Prostate gland (tissue), 2 donors: Measurements from ENCODE around the gene PAX8. TPM values are rescaled to one million over a fixed set of nuclear protein-coding genes. Genes with fewer than 3 reads are reported as not detected.

Experiments used
- DNase-seq: peaks from one replicate; pipeline ENCODE4 v3.0.0-alpha.2; 2019; ENCODE audit warnings: low spot score
- H3K27ac ChIP-seq, 2 donors: fragments of 200-600 bp; sonication (generic); 2 replicates each; pipeline ENCODE4 v1.5.1; 2017 to 2019
- H3K27me3 ChIP-seq: fragments of 200-600 bp; sonication (generic); replicated peaks from 2 replicates; pipeline ENCODE4 v1.5.1; 2019; ENCODE audit not compliant: insufficient read depth
- H3K36me3 ChIP-seq, 2 donors: fragments of 200-600 bp; sonication (generic); 1 replicate in 1 of 2; 2 replicates in 1 of 2; pipeline versions ENCODE4 v1.5.1 to v1.8.1; 2017 to 2019
- H3K4me1 ChIP-seq: fragments of 200-600 bp; sonication (generic); replicated peaks from 2 replicates; pipeline ENCODE4 v1.5.1; 2019
- H3K4me3 ChIP-seq, 2 donors: fragments of 200-600 bp; sonication (generic); 2 replicates each; pipeline ENCODE4 v1.5.1; 2017 to 2019
- H3K9me3 ChIP-seq: fragments of 200-600 bp; sonication (generic); 2 replicates; pipeline ENCODE4 v1.5.1; 2017
- CTCF ChIP-seq, 4 experiments: fragments of 200-600 bp in 2 of 4; fragments of 450-650 bp in 2 of 4; sonication (generic) in 2 of 4; IDR thresholded peaks; 1 replicate in 3 of 4; 2 replicates in 1 of 4; pipeline ENCODE4 v1.5.1; 2016 to 2019; ENCODE audit warnings: antibody characterized with exemption in 4 of 4, mild to moderate bottlenecking in 2 of 4, moderate library complexity in 2 of 4
- POLR2A ChIP-seq: fragments of 450-650 bp; IDR thresholded peaks from one replicate; pipeline ENCODE4 v1.6.1; 2016; ENCODE audit warnings: antibody characterized with exemption, mild to moderate bottlenecking
- POLR2AphosphoS5 ChIP-seq: sonication (generic); formaldehyde crosslinking; IDR thresholded peaks from one replicate; pipeline ENCODE4 v1.6.1; 2017; ENCODE audit warnings: antibody characterized with exemption
- WGBS: methylation state at CpG from one replicate; pipeline ENCODE4 v1.1.5; 2018; 5-methylcytosine and 5-hydroxymethylcytosine counted together
- intact Hi-C: fragments of 100-400 bp; cut with DNase I; formaldehyde crosslinking; loops from one replicate; pipeline ENCODE4 v1.14.2; 2022
- total RNA-seq, 2 donors: library from RNA; depleted of rRNA; stranded (reverse); fragments of >200 nt; gene quantifications; one replicate each; pipeline ENCODE4 v1.1.0, GENCODE V29; 2016

Gene PAX8
- total RNA-seq, 2 donors from 2014 or later, result 1.0 to 3.8 TPM

- Histone ChIP-seq H3K36me3 (no peaks in the 10 kb centered on the region), H3K27ac (no peak overlapping the region), H3K9me3 (no peaks in the 10 kb centered on the region), H3K4me1 (no peaks in the 10 kb centered on the region), H3K4me3 (no peak overlapping the region), H3K27me3 (no peaks in the 10 kb centered on the region)
- DNase-seq, result no peak
- intact Hi-C loops, result no loop called here
- 96% methylated on average over 3 of the region's 3 CpGs for WGBS
- no peak for TF ChIP-seq POLR2A
- TF ChIP-seq POLR2AphosphoS5, result no peak
- no peak for TF ChIP-seq CTCF (IDR thresholded peaks at IDR 0.05)
Observed at GRCh38 chr2:113169586-113169985, 109.1 kb downstream of the PAX8 start.

DNA sequence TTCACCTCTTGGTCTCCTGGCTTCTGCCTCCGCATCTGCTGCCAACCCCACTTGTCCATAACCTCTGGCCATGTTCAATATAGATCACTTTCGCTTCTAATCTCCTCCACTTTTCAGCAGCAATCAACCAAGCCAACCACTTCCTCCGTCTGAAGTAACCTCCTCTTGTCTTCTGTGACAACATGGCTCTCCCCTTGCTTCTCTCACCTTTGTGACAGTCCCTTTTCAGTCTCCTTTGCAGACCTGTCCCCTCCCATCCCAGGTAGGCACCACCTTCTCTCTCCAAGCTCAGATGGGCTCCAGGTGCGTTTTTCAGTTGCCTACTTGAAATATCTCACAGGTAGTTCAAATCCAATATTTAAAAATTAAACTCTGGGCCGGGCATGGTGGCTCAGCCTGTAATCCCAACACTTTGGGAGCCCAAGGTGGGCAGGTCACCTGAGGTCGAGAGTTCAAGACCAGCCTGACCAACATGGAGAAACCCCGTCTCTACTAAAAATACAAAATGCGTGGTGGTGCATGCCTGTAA, 109.7 kb downstream of the PAX8 start:
- TF ChIP-seq POLR2A (no peak), CTCF (IDR thresholded peaks at IDR 0.05) (no peak), POLR2AphosphoS5 (no peak)
- no peak overlapping the region for H3K4me3 ChIP-seq
- H3K9me3 ChIP-seq, result no peaks in the 10 kb centered on the region
- 98% methylated on average over 8 of the region's 8 CpGs for WGBS
- H3K36me3 ChIP-seq, result no peaks in the 10 kb centered on the region
- intact Hi-C loops, result no loop called here
- H3K27me3 ChIP-seq, result no peaks in the 10 kb centered on the region
- DNase-seq, result no peak
- H3K27ac ChIP-seq, result no peak overlapping the region
- no peaks in the 10 kb centered on the region for H3K4me1 ChIP-seq

DNA sequence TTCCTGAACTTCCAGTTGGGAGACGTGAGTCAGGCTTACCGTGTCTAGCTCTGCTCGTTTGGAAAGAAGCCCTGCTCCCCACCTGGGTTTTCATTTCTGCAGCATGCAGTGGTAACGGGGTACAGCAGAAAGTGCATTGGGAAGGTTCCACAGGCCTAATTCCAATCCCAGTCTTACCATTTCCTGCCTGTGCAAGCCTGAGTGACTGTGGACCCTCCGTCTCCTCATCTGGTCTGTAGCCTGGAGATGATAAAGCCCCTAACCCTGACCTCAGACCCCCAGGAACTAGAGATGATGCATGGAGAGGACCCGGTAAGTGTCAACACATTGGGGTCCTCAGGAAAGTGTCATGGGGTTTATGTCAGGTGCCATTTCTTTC, 110.8 kb downstream of the PAX8 start:
- no peaks in the 10 kb centered on the region for H3K9me3 ChIP-seq
- intact Hi-C loops, result no loop called here
- no peaks in the 10 kb centered on the region for H3K27me3 ChIP-seq
- H3K27ac ChIP-seq, result no peak overlapping the region
- H3K4me3 ChIP-seq, result no peak overlapping the region
- no peak for DNase-seq
- no peaks in the 10 kb centered on the region for H3K36me3 ChIP-seq
- 78% methylated on average over 6 of the region's 6 CpGs for WGBS
- H3K4me1 ChIP-seq, result no peaks in the 10 kb centered on the region
- no peak for TF ChIP-seq CTCF (IDR thresholded peaks at IDR 0.05)
- TF ChIP-seq POLR2A, result no peak
- no peak for TF ChIP-seq POLR2AphosphoS5

- intact Hi-C loops, result no loop called here
- DNase-seq, result no peak
- no peak for TF ChIP-seq POLR2A
- TF ChIP-seq CTCF (IDR thresholded peaks at IDR 0.05), result no peak
- no peak for TF ChIP-seq POLR2AphosphoS5
- Histone ChIP-seq H3K36me3 (no peaks in the 10 kb centered on the region), H3K27ac (no peak overlapping the region), H3K4me3 (no peak overlapping the region), H3K27me3 (no peaks in the 10 kb centered on the region), H3K9me3 (no peaks in the 10 kb centered on the region), H3K4me1 (no peaks in the 10 kb centered on the region)
- WGBS, result 76% methylated on average over 12 of the region's 12 CpGs
Observed at GRCh38 chr2:113167115-113167932, 111.4 kb downstream of the PAX8 start.

DNA sequence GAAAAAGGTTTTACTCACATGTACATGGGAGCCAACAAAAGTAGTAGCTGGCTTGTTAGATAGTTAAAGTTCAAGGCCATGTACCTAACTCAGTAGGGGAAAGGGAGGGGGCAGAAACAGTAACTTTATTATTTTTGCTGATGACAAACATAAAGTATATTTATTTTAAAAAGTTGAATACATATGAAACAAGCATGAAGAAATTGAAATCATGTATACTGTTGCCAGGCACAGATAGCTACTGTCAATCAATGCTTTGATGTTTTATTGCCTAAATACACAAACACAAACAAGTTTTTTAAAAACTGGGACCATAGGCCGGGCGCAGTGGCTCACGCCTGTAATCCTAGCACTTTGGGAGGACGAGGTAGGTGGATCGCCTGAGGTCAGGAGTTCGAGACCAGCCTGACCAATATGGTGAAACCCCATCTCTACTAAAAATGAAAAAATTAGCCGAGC, 112.5 kb downstream of the PAX8 start:
- DNase-seq, result no peak
- TF ChIP-seq POLR2A (no peak), POLR2AphosphoS5 (no peak), CTCF (IDR thresholded peaks at IDR 0.05) (no peak)
- Histone ChIP-seq H3K27ac (no peak overlapping the region), H3K27me3 (no peaks in the 10 kb centered on the region), H3K4me1 (no peaks in the 10 kb centered on the region), H3K36me3 (no peaks in the 10 kb centered on the region), H3K4me3 (no peak overlapping the region), H3K9me3 (no peaks in the 10 kb centered on the region)
- 94% methylated on average over 7 of the region's 7 CpGs for WGBS
- intact Hi-C loops, result no loop called here
